ENCODE measurements around the gene MSH2. TPM values are rescaled to one million over a fixed set of nuclear protein-coding genes. Genes with fewer than 3 reads are reported as not detected.
"Not testable (repeated sequence)": the region's sequence is repeated elsewhere in the genome, so short reads cannot be mapped to it uniquely, and the experiment has no call there.

MSH2 gene
- polyA plus RNA-seq, 10 donors = 24.0 to 38.4 (median 29.0) TPM

GRCh38 chr2:47471429-47472116 lies 68.6 kb downstream of the MSH2 start:
- no peak for DNase-seq

- DNase-seq = no peak
Measured at GRCh38 chr2:47479863-47480262, 76.9 kb downstream of the MSH2 start.

- no peak for DNase-seq
Measured at GRCh38 chr2:47483191-47483590, 80.2 kb downstream of the MSH2 start.

GRCh38 chr2:47484396-47484795 lies 81.4 kb downstream of the MSH2 start:
- DNase-seq = no peak

- no peak for DNase-seq
Measured at GRCh38 chr2:47485177-47485576, 82.2 kb downstream of the MSH2 start.

GRCh38 chr2:47485751-47486300 lies 82.9 kb downstream of the MSH2 start:
- no peak for DNase-seq

- no peak for DNase-seq
Measured at GRCh38 chr2:47486841-47487497, 84.0 kb downstream of the MSH2 start.

GRCh38 chr2:47487498-47487875 lies 84.5 kb downstream of the MSH2 start:
- DNase-seq = no peak

- DNase-seq = peak in 1 of 3 donors; percentile 60
Measured at GRCh38 chr2:47488870-47489584, 86.1 kb downstream of the MSH2 start.

GRCh38 chr2:47490406-47490805 lies 87.5 kb downstream of the MSH2 start:
- no peak for DNase-seq

GRCh38 chr2:47493317-47494035 lies 90.5 kb downstream of the MSH2 start:
- DNase-seq = no peak

- DNase-seq = no peak
Measured at GRCh38 chr2:47494267-47495130, 91.5 kb downstream of the MSH2 start.

GRCh38 chr2:47497843-47498460 lies 95.0 kb downstream of the MSH2 start:
- DNase-seq = no peak

GRCh38 chr2:47499093-47499492 lies 96.1 kb downstream of the MSH2 start:
- no peak for DNase-seq

- DNase-seq = no peak
Measured at GRCh38 chr2:47499621-47500309, 96.8 kb downstream of the MSH2 start.

GRCh38 chr2:47501374-47502200 lies 98.6 kb downstream of the MSH2 start:
- no peak for DNase-seq

- not testable (repeated sequence) for DNase-seq
Measured at GRCh38 chr2:47502498-47502897, 99.5 kb downstream of the MSH2 start.

- no peak for DNase-seq
Measured at GRCh38 chr2:47503481-47504070, 100.6 kb downstream of the MSH2 start.

Data from muscle of back (tissue), 11 donors.